PC-3 (cell line): ENCODE results near the gene CLDN19.

Experiments
- CTCF ChIP-seq: fragments of 300-600 bp; sonication (generic); conservative IDR thresholded peaks from 2 replicates; pipeline ENCODE4 v1.5.1; 2017; ENCODE audit warnings: antibody characterized with exemption, low read depth, mild to moderate bottlenecking, low read length
- EZH2 ChIP-seq: fragments of 300-600 bp; sonication (generic); IDR thresholded peaks from one replicate; pipeline ENCODE4 v1.6.1; 2017; ENCODE audit warnings: antibody characterized with exemption, mild to moderate bottlenecking, low read length; ENCODE audit not compliant: unreplicated experiment
- EZH2phosphoT487 ChIP-seq: fragments of 300-600 bp; sonication (generic); IDR thresholded peaks from 2 replicates; pipeline ENCODE4 v1.6.1; 2018; ENCODE audit warnings: mild to moderate bottlenecking, antibody characterized with exemption, low read length, borderline replicate concordance

- no peak for TF ChIP-seq CTCF
- TF ChIP-seq EZH2: no peak
- no peak for TF ChIP-seq EZH2phosphoT487
These were observed 26.9 kb upstream of the CLDN19 start, which contains the start of the genes C1orf50 and P3H1 for GRCh38 chr1:42766741-42767509.
